Hepatocyte (in vitro differentiated cells): Measurements from ENCODE around the gene PAMR1.

Experiments
- CTCF ChIP-seq: fragments of 200-600 bp; sonication (generic); IDR thresholded peaks from 2 replicates; pipeline ENCODE4 v1.5.1; 2016; ENCODE audit warnings: antibody characterized with exemption, mild to moderate bottlenecking; ENCODE audit not compliant: poor library complexity
- EZH2phosphoT487 ChIP-seq: fragments of 200-600 bp; sonication (generic); IDR thresholded peaks from one replicate; pipeline ENCODE4 v1.6.1; 2018; ENCODE audit warnings: antibody characterized with exemption, mild to moderate bottlenecking, low read depth, moderate library complexity; ENCODE audit not compliant: unreplicated experiment, severe bottlenecking

- TF ChIP-seq EZH2phosphoT487 (no peak), CTCF (no peak)
Observed at GRCh38 chr11:35390737-35391682, 134.4 kb downstream of the PAMR1 start.
